ENCODE results near the gene DGCR2. TPM values are rescaled to one million over a fixed set of nuclear protein-coding genes. Genes with fewer than 3 reads are reported as not detected.

The DGCR2 gene
- polyA plus RNA-seq, 1 donor (not counting 4 experiments of a cell fraction or from before 2014, with no cell fraction given) = 23.2 TPM

GRCh38 chr22:19120829-19121630, 1.2 kb downstream of the DGCR2 start:
- Histone ChIP-seq H3K9me1 (ENCODE audit: control insufficient read depth, extremely low read depth, insufficient read depth, low read length) (peaks cover 15% of the 10 kb centered on the region), H3K36me3 (ENCODE audit: control insufficient read depth in 2 of 2, extremely low read depth in 1 of 2, insufficient read depth in 2 of 2, low read length in 2 of 2) (peaks cover 5 to 12% of the 10 kb centered on the region in 2 experiments), H2AFZ (ENCODE audit: control insufficient read depth, low read length) (peak overlapping the region; percentile 59), H3K27ac (ENCODE audit: control insufficient read depth, insufficient read depth, low read length) (peak overlapping the region; percentile 73), H4K20me1 (ENCODE audit: control insufficient read depth, extremely low read depth, insufficient read depth, low read length) (peaks cover 25% of the 10 kb centered on the region), H3K9me3 (ENCODE audit: control insufficient read depth, low read depth, low read length) (no peaks in the 10 kb centered on the region), H3K9ac (ENCODE audit: control insufficient read depth, extremely low read depth, insufficient read depth, low read length) (peak overlapping the region; percentile 90), H3K79me2 (ENCODE audit: control insufficient read depth, insufficient read depth, low read length) (peaks cover 59% of the 10 kb centered on the region), H3K4me1 (ENCODE audit: control insufficient read depth, extremely low read depth, insufficient read depth, low read length) (peaks cover 20% of the 10 kb centered on the region), H3K4me3 (ENCODE audit: control insufficient read depth in 2 of 3, extremely low read depth in 1 of 3, insufficient read depth in 2 of 3, low read depth in 1 of 3, low read length in 3 of 3) (peak overlapping the region; percentile 83 to 90 (median 86)), H3K4me2 (ENCODE audit: control insufficient read depth, extremely low read depth, insufficient read depth, low read depth, low read length) (peak overlapping the region; percentile 88), H3K27me3 (ENCODE audit: control insufficient read depth, extremely low read depth, insufficient read depth, low read length) (no peaks in the 10 kb centered on the region)
- DNase-seq (ENCODE audit: low read depth, low spot score) = no peak
- peak; percentile 44 for FAIRE-seq
- TF ChIP-seq EZH2 (IDR thresholded peaks at IDR 0.05; ENCODE audit: low read length) = no peak
- TF ChIP-seq CTCF (optimal IDR thresholded peaks at IDR 0.05 in 1 of 3, IDR thresholded peaks at IDR 0.05 in 1 of 3, conservative IDR thresholded peaks at IDR 0.05 in 1 of 3; ENCODE audit: extremely low read depth in 1 of 3, insufficient read depth in 2 of 3, low read length in 3 of 3) = no peak
- dilution Hi-C loops (cut with MboI; ENCODE audit: extremely low pct_ligation_motif_present, low sequenced_read_pairs) = no loop called here

GRCh38 chr22:19119949-19120348, 2.3 kb downstream of the DGCR2 start:
- FAIRE-seq = no peak
- dilution Hi-C loops (cut with MboI; ENCODE audit: extremely low pct_ligation_motif_present, low sequenced_read_pairs) = no loop called here
- no peak for DNase-seq (ENCODE audit: low read depth, low spot score)
- H3K4me2 ChIP-seq (ENCODE audit: control insufficient read depth, extremely low read depth, insufficient read depth, low read depth, low read length) = peak overlapping the region; percentile 88
- TF ChIP-seq EZH2 (IDR thresholded peaks at IDR 0.05; ENCODE audit: low read length) (no peak), CTCF (optimal IDR thresholded peaks at IDR 0.05 in 1 of 3, IDR thresholded peaks at IDR 0.05 in 1 of 3, conservative IDR thresholded peaks at IDR 0.05 in 1 of 3; ENCODE audit: extremely low read depth in 1 of 3, insufficient read depth in 2 of 3, low read length in 3 of 3) (no peak)
- peaks cover 15% of the 10 kb centered on the region for H3K9me1 ChIP-seq (ENCODE audit: control insufficient read depth, extremely low read depth, insufficient read depth, low read length)
- H3K9ac ChIP-seq (ENCODE audit: control insufficient read depth, extremely low read depth, insufficient read depth, low read length) = no peak overlapping the region
- H2AFZ ChIP-seq (ENCODE audit: control insufficient read depth, low read length) = no peak overlapping the region
- peaks cover 8 to 12% of the 10 kb centered on the region in 2 experiments for H3K36me3 ChIP-seq (ENCODE audit: control insufficient read depth in 2 of 2, extremely low read depth in 1 of 2, insufficient read depth in 2 of 2, low read length in 2 of 2)
- H3K4me3 ChIP-seq (ENCODE audit: control insufficient read depth in 2 of 3, extremely low read depth in 1 of 3, insufficient read depth in 2 of 3, low read depth in 1 of 3, low read length in 3 of 3) = peak overlapping the region in 1 of 3 experiments; percentile 83
- no peak overlapping the region for H3K27ac ChIP-seq (ENCODE audit: control insufficient read depth, insufficient read depth, low read length)
- H3K27me3 ChIP-seq (ENCODE audit: control insufficient read depth, extremely low read depth, insufficient read depth, low read length) = no peaks in the 10 kb centered on the region
- H3K79me2 ChIP-seq (ENCODE audit: control insufficient read depth, insufficient read depth, low read length) = peaks cover 70% of the 10 kb centered on the region
- H4K20me1 ChIP-seq (ENCODE audit: control insufficient read depth, extremely low read depth, insufficient read depth, low read length) = peaks cover 34% of the 10 kb centered on the region
- peaks cover 20% of the 10 kb centered on the region for H3K4me1 ChIP-seq (ENCODE audit: control insufficient read depth, extremely low read depth, insufficient read depth, low read length)
- H3K9me3 ChIP-seq (ENCODE audit: control insufficient read depth, low read depth, low read length) = no peaks in the 10 kb centered on the region
